HG03060 (cell line): ENCODE results near the gene MAD2L1.

Experiments used
- ATAC-seq: cut with Tn5 transposase; IDR thresholded peaks from one replicate; pipeline ENCODE4 v1.9.1; 2021; ENCODE audit warnings: low read depth, moderate number of reproducible peaks; ENCODE audit not compliant: unreplicated experiment

Gene MAD2L1

DNA sequence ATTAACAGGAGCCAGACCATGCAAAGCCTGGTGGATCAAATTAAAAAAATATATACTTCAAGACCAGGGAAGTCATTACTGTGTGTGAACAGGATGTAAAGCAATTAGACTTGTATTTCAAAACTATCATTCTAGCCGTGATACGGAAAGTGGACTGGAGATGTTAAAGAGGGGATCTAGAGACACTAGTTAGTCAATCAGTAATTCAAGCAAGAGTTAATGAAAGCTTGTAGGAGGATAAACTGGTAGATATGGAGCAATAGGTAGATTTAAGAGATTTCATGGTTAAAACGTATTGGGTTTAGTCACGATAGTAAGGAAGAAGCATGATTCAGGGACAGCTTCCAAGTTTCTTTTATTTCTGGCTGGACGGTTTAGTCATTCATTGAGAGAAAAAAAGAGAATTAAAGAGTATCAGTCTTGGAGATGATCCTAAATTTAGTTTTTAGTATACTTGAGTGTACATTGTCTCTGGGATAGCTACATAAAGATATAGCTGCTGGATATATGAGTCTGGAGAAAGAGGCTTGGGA, 3.9 kb downstream of the MAD2L1 start:
- ATAC-seq: no peak

DNA sequence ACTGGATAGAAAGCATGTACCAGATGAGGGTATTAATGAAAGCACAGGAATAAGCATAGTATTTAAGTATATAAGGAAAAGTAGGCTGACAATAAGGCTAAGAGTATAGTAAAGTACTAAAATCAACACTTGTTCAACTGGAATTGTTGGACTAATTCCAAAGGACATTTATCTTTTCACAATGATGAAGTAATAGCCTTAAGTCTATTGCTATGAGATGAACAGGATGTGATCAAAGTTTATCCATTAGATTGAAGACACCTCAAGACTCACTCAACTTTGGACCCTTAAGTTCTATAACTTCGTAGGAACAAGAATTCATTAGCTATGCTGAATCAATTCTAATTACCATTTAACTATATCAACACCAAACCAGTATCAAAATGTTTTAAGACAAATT, 7.6 kb downstream of the MAD2L1 start:
- no peak for ATAC-seq

DNA sequence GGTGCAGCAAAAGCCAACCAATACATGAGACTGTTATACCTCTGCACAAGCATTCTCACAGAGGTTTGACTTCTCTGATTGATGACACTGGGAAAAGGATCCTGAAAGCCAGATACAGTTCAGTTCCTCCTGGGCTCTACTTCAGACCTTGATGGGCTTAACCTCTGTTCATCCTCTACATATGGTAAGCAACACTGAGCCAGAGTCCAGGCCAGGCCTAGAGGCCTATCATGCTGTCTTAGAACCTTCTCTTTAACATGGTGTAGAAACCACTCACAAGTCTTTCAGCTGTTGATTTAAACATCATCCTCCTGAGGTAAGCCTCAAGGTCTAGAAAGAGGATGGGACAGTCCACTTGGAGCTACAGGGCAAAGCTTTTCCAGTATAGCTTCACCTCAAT, 9.2 kb downstream of the MAD2L1 start:
- ATAC-seq: no peak

DNA sequence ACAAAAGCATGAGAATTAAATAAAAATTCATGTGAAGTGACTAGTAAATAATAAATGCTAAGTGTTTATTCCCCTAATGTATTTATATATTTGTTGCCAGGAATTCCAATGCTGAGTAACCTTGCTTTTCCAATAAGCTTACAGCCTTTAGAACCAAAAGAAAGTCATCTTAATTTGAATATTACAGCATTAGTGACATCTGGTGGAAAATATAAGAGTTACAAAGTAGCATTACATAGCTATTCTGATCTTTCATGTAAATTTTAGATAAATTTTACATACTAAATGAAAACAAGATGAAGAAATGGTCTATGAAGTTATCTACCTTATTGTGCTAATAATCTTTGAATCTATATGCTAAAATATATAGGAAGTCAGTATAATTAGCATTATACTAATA, 10.4 kb downstream of the MAD2L1 start:
- no peak for ATAC-seq

DNA sequence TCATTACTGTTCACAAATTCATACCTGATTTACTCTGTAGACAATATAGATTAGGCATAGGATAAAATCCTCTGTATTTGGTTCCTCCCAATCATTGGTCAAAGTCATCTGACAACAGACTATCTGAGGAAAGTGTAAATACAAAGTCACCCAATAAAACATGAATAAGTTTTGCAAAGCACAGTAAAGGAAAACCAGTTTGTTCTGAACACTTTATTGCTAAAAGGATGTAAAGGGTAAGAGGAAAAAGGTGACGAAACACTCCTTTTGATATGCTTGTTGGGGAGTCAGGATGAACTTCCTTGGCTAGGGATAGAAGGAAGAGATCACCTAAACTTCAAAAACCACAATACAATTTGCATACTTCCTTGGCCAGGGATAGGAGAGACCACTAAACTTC, 10.9 kb downstream of the MAD2L1 start:
- ATAC-seq: no peak

DNA sequence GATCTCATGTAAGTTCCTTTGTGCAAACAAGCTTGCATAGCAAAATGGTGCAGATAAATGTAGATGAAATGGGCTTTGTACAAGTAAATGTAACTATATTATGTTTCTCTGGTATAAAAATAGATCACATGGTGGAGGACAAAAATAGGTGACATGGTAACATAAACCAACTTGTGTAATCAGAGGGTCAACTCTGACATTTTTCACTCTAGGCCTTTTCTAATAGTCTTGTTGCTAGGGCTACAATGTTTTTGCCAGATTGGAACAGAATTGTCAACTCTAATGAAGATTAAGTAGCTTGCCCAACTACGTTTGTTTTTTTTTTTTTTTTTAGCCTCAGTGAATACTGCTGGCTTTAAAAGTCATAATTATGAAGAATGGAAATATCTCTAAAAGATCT, 11.5 kb downstream of the MAD2L1 start:
- ATAC-seq: no peak

DNA sequence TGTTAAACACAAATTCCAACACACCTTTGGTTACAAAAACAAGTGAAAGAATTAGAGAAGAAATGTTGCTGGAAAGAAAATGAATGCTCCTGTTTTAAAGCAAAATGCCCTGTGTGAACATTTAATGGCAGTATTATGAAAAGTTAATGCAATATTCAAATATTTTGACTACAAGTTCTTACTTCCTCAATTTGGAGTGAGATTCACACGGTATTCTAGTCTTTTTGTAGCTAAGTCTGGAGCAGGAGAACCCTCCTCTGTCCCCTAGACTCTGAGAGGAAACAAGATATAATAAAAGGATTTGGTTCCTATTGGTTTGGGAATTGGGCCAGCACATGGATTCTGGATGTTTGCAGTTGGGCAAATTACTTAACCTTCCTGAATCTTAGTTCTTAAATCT, 12.7 kb downstream of the MAD2L1 start:
- peak; percentile 59 for ATAC-seq

DNA sequence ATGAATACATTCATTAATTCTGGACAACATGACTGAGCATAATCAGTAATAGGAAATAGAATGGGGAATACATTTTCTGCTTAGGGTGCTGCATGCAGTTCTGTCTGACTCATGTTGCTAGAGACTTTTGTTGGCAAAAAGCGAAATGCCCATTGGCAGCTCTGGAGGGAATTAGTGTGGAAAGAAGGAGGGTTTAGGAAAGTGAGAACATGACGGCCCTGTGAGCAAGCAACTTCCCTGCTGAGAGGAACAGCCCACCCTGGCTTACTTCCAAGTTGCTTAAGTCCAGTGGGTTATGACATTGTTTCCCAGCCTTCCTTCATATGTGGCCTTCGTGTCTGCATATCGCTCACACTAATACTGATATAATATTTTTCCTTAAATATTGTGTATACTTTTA, 13.8 kb downstream of the MAD2L1 start:
- ATAC-seq: no peak

DNA sequence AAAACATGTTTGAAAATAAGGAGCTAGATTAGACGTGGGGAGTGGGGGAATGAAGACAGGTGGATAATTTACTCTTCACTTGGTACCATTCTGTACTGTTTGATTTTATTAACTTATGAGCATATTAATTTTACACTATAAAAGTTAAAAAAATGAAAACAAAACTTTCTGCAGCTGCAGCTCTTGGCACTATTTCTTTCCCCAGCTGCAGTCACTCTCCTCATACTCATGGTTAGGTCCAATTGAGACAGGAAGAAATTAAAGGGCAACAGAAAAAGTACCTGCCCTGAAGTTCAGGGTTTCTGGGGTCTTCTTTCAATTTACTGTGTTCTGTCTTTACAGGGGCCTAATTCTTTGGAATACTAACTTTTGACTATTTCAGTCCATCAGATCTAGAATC, 15.4 kb downstream of the MAD2L1 start:
- ATAC-seq: no peak

DNA sequence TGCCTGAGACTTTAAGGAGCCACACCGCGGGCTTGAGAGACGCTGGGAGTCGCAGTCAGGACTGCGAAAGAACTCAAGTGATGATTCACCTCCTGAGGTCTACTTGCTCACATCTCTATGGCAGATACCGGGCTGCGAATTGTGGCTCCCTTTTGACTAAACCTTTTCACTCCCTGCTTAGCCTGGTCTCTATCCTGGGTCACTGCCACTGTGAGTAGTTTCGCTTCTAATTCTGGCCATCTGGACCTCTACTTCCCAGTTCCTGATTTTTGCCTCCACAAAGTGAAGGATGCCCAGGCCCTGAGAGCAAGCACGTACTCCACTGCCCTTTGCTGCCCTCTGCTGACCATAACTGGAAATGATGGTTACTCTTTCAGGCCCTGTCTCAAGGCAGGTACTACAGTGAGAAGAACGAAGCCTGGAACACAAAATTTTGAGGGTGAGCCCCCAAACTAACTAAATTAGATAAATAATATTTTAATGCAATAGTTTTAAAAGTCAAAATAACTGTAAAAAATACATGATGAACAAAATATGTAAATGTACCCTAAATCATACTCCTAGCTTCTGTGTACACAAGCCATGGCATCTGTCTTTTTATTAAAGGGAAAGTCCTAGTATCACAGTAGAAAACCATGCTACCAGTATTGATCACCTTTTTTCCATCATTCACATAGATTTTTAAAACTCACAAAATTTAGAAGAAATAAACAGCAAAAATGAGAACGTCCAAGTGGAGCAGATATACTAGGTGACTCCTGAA, 16.7 kb downstream of the MAD2L1 start:
- peak; percentile 69 for ATAC-seq

DNA sequence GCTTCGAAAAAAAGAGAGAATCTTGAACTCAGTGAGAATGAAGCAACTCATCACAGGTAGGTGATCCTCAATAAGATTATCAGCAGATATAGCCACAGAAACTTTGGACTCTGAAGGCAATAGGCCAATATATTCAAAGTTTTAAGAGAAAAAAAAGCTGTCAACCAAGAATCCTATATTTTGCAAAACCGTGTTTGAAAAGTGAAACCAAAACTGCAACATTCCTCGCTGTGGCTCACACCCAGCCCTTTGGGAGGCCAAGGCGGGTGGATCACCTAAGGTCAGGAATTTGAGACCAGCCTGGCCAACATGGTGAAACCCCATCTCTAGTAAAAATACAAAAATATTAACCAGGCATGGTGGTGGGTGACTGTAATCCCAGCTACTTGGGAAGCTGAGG, 22.8 kb downstream of the MAD2L1 start:
- no peak for ATAC-seq

DNA sequence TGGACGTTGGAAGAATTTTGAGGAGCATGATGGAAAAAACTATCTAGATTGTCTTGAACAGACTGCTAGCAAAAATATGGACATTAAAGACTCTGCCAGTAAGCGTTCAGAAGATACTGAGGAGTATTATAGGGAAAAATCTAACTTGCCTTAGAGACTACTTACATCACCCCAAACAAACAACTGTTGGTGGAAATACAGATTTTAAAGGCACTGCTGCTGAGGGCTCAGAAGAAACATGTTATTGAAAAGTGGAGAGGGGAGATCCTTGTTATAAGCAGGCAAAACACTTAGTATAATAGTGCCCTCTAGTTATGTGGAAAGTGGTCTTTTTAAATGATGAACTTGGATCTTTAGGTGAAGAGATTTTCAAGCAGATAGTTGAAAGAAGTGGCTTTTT, 29.2 kb downstream of the MAD2L1 start:
- no peak for ATAC-seq

DNA sequence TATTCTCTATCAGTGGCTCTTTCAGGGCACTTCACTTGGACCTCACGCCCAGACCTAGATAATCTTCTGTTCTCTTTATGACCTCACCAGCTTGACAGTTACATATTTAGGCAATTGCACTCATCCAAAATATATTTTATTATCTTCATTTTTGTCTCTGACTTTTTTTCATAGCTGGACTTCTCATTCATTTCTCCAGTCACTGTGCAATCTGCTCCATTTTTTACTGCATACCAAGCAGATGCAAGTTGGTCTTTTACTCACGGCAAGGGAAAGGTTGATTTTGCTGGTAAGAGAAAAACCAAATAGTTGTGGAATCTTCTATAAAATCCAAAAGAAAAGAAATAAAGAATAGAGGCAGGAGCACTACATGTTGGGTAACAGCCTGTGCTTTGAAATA, 31.7 kb downstream of the MAD2L1 start:
- no peak for ATAC-seq

DNA sequence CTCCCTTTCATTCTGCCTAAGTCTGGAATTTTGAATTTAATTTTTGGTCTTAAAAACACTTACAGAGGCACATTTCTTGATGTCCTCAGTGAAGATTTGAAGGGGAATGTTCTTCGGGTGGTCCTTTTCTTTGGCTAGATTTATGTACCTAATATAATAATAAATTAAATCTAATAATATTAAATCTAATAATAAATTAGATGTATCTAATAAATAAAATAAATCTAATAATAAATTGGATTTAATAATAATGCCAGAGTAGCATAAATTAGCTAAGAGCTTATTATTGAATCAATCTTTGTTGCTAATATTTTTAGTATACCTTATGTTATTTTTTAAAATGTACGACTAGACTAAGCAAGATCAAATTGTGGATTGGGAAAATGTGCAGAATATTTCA, 39.8 kb downstream of the MAD2L1 start:
- ATAC-seq: no peak

DNA sequence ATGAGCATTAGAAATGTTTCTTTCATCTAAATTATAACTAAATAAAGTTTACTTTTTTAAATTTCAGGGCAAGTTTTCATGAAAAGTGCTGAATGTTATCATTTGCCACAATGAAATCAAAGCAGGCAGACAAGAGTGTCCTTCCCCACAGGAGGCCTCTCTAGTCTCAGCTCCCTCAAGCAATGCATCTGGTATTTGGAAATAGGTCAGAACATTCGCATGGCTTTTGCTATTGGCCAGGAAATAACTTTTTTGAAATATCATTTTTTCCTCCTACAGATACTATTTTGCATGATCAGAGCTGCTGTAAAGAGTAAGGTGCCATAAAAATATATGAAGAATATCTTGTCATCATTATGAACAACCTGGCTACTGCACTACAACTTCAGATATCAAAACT, 41.1 kb downstream of the MAD2L1 start:
- no peak for ATAC-seq

DNA sequence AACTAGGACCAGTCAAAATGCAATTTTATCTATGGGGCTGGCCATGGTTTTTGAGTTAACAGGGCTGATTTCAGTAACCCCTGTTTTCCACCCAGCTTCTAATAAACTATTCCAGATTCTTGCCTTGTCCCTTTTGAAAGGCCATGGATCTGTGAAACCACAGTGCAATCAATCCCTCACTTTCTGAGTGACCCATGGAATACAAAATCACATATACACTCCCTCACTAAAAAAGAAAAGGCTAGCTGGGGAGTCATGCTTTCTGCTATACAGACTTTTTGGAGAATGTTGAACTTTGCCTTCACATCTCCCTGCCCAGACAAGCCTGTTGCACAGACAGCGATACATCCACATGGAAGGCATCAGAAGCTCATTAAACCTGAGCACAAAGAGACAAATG, 47.9 kb downstream of the MAD2L1 start:
- ATAC-seq: no peak

DNA sequence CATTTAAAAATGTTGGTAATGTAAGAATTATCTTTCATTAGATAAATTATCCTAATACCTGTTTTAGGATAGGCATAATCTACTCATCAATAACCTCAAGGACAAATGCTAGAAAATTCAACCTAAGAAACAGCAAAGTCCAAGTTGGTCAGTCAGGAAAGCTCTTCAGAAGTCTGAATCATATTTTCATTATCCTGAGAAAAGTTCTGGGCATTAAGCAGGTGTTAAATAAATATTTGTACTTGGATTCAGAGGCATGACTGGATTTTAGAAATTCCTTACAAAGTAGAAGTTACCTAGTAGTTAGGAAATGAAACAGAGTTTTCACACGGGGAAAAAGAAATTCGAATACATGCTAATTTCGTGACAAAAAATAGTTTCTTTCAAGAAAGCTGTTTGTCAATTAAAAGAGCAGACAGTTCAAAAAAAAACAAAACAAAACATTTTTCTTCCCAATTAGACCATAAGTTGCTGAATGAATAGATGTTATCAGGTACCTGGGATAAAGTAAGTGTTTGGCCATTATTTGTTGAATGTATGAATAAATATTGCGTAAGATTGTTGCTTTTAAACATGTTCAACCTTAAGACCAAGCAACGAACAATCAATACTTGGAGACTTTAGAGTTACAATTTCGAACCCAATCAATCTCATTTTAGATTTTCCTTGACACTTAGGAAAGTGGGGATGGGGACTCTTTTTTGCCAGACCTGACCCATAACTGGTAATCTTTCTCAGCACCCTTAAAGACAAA, 48.5 kb downstream of the MAD2L1 start:
- no peak for ATAC-seq

DNA sequence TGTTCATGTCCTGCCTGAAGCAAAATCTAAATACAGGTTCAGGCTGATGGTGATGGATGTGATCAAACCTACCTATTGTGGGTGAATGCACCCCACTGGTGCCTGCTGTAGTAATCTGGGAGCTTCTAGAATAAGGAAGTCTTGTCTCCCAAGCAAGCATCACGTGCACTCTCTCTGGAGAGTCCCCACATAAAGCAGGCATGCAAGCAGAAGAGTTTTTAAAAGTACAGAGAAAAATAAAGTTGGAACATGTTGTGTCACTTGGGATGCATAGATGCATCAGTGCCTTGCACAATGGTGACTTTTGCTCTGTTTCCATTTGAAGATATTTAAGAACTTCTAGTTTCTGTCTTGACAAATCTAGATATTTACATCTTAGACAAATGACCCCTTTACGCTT, 54.9 kb downstream of the MAD2L1 start:
- ATAC-seq: no peak

DNA sequence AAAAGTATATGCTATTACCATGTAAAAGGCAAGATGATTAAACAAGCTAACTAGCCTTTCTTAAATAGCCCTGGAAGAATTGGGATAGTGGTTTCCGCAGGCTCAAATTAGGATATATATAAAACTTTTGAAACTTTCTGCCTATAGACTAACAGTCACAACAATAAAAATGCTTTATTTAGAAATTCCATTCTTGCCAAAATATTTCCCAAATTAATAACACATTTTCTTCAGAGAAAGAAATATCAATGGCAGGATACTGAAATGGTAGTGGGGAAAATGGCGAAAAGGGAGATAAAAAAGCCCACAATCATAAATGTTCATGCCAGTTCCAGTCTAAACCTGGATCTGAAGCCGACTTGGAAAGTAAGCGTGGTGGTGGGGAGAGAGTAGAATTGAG, 56.0 kb downstream of the MAD2L1 start:
- no peak for ATAC-seq

DNA sequence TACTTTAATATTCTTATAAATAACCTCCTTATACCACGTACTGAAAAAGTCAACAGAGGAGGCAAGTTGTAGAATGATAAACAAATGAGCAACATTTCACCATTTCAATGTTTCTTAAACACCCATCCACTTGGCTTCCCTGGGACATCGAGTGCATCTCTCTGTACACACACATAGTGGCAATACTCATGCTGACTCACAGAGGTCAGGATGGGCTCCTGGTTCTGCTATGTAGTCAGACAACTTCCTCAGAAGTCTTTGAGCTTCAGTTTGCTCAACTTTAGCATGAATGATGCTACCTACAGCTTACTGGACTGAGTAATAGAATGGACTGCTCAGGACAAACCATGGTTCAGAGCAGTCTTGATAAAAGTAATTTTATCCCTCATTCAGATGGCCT, 56.9 kb downstream of the MAD2L1 start:
- ATAC-seq: no peak

DNA sequence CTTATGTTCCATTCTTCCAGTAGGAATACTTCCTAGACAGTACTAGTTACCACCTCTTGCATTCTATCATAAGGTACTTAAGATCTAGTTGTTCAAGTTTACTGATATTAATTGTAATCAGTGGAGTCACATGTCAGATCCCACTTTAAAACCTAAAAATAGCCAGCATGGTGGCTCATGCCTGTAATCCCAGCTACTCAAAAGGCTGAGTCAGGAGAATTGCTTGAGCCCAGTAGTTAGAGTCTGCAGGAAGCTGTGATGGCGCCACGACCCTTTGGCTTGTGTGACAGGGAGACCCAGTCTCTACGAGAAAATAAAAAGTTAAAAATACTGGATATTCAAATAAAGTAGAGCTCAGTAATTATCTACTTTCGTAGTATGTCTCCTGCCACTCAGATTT, 57.7 kb downstream of the MAD2L1 start:
- ATAC-seq: no peak

DNA sequence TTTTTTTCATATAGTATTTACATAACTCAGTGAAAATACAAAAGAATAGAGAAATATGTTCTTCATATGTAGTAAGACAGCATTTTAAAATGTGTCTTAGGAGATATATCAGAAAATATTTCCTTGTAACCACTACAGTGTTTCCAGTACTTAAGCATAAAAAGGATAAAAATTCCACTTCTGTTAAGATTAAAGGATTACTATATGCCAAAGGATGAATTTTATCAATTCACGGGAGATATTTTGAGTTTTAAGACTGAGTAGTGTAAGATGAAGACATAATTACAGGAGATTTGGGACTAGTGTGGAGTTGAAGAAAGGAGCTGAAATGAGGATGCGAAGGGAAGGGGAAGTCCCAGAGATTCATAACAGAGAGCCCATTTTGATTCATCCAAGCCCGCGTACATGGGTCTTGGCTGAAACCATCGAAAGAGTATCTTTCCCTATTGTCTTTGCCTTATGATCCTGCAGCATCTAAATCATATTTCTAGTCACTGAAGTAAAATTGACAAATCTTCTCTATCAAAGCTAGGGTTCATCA, 58.7 kb downstream of the MAD2L1 start:
- no peak for ATAC-seq
